Superior temporal gyrus (tissue), 1 donor: ENCODE results near the gene COPS8.

Experiments
- DNase-seq: peaks from one replicate; pipeline ENCODE4 v3.0.0-alpha.2; 2016; ENCODE audit errors: extremely low spot score

COPS8 gene

GRCh38 chr2:237130562-237131421 lies 45.1 kb downstream of the COPS8 start:
- no peak for DNase-seq

- no peak for DNase-seq
These were observed 46.3 kb downstream of the COPS8 start for GRCh38 chr2:237131749-237132533.

GRCh38 chr2:237132799-237133198 lies 47.1 kb downstream of the COPS8 start:
- no peak for DNase-seq

GRCh38 chr2:237134321-237135230 lies 48.9 kb downstream of the COPS8 start:
- DNase-seq: no peak

GRCh38 chr2:237136824-237137223 lies 51.1 kb downstream of the COPS8 start:
- DNase-seq: no peak

- DNase-seq: no peak
These were observed 52.1 kb downstream of the COPS8 start for GRCh38 chr2:237137626-237138323.

- no peak for DNase-seq
These were observed 53.5 kb downstream of the COPS8 start for GRCh38 chr2:237139123-237139675.

- no peak for DNase-seq
These were observed 55.1 kb downstream of the COPS8 start for GRCh38 chr2:237140689-237141285.

GRCh38 chr2:237141571-237142051 lies 55.9 kb downstream of the COPS8 start:
- no peak for DNase-seq

GRCh38 chr2:237143118-237143517 lies 57.4 kb downstream of the COPS8 start:
- DNase-seq: no peak

- no peak for DNase-seq
These were observed 58.2 kb downstream of the COPS8 start for GRCh38 chr2:237143676-237144440.

- DNase-seq: no peak
These were observed 58.8 kb downstream of the COPS8 start for GRCh38 chr2:237144516-237144915.

GRCh38 chr2:237147317-237147716 lies 61.6 kb downstream of the COPS8 start:
- no peak for DNase-seq

GRCh38 chr2:237148624-237149023 lies 62.9 kb downstream of the COPS8 start:
- no peak for DNase-seq

- DNase-seq: peak; percentile 38
These were observed 63.7 kb downstream of the COPS8 start for GRCh38 chr2:237149425-237149824.
